ENCODE measurements around the gene TRIO.
A peak's percentile ranks its signal among the peaks of the same experiment; 100 is the strongest.

The TRIO gene

GRCh38 chr5:14123974-14124482 is 19.1 kb upstream of the TRIO start:
- peak; percentile 90 for DNase-seq

- no peak for DNase-seq
Observed at GRCh38 chr5:14125262-14125661, 17.9 kb upstream of the TRIO start.

- no peak for DNase-seq
Observed at GRCh38 chr5:14127587-14127986, 15.6 kb upstream of the TRIO start.

- DNase-seq, result no peak
Observed at GRCh38 chr5:14128079-14128478, 15.1 kb upstream of the TRIO start.

GRCh38 chr5:14129123-14129522 is 14.0 kb upstream of the TRIO start:
- peak; percentile 88 for DNase-seq

GRCh38 chr5:14131855-14132503 is 11.2 kb upstream of the TRIO start:
- DNase-seq, result peak; percentile 81

GRCh38 chr5:14133394-14133793 is 9.7 kb upstream of the TRIO start:
- DNase-seq, result no peak

- peak; percentile 98 for DNase-seq
Observed at GRCh38 chr5:14134083-14134482, 9.1 kb upstream of the TRIO start.

GRCh38 chr5:14134771-14135170 is 8.4 kb upstream of the TRIO start:
- no peak for DNase-seq

GRCh38 chr5:14135621-14136020 is 7.5 kb upstream of the TRIO start:
- DNase-seq, result no peak

- DNase-seq, result no peak
Observed at GRCh38 chr5:14136228-14136627, 6.9 kb upstream of the TRIO start.

- DNase-seq, result no peak
Observed at GRCh38 chr5:14138608-14139540, 4.3 kb upstream of the TRIO start.

GRCh38 chr5:14141764-14142163 is 1.4 kb upstream of the TRIO start:
- no peak for DNase-seq

GRCh38 chr5:14142202-14142826 is 828 bp upstream of the TRIO start:
- no peak for DNase-seq

- no peak for DNase-seq
Observed at GRCh38 chr5:14143546-14143840, 351 bp downstream of the TRIO start.

GRCh38 chr5:14143841-14144585 is 871 bp downstream of the TRIO start:
- DNase-seq, result no peak

- DNase-seq, result peak; percentile 92
Observed at GRCh38 chr5:14144586-14145434, 1.7 kb downstream of the TRIO start.

GRCh38 chr5:14145435-14146334 is 2.5 kb downstream of the TRIO start:
- DNase-seq, result no peak

- DNase-seq, result no peak
Observed at GRCh38 chr5:14146725-14147124, 3.6 kb downstream of the TRIO start.

- DNase-seq, result no peak
Observed at GRCh38 chr5:14147210-14147609, 4.1 kb downstream of the TRIO start.

GRCh38 chr5:14148483-14148882 is 5.3 kb downstream of the TRIO start:
- DNase-seq, result no peak
